ENCODE measurements around the gene CECR2.

DNA sequence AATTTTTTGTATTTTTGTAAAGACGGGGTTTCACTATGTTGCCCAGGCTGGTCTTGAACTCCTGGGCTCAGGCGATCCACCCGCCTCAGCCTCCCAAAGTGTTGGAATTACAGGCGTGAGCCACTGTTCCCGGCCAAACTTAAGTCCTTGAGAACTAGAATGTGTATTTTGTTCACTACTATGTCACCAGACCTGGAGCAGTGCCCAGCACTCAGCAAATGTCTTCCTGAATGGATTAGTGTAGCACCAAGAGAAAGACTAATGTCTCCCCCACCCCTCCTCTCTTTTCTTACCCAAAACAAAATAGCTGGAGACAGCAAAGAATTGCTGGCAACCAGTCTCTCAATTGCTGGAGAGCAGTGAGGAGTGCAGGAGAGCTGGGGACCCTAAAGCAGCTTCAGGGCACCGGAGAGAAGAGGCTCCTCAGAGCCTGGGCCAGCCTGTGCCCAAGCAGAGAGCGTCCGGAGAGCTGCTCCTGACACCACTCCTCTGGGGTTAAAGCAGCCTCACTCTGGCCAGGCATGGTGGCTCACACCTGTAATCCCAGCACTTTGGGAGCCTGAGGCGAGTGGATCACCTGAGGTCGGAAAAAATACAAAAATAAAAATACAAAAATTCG lies 209.0 kb downstream of the CECR2 start:
- TF ChIP-seq, protein P1, sequence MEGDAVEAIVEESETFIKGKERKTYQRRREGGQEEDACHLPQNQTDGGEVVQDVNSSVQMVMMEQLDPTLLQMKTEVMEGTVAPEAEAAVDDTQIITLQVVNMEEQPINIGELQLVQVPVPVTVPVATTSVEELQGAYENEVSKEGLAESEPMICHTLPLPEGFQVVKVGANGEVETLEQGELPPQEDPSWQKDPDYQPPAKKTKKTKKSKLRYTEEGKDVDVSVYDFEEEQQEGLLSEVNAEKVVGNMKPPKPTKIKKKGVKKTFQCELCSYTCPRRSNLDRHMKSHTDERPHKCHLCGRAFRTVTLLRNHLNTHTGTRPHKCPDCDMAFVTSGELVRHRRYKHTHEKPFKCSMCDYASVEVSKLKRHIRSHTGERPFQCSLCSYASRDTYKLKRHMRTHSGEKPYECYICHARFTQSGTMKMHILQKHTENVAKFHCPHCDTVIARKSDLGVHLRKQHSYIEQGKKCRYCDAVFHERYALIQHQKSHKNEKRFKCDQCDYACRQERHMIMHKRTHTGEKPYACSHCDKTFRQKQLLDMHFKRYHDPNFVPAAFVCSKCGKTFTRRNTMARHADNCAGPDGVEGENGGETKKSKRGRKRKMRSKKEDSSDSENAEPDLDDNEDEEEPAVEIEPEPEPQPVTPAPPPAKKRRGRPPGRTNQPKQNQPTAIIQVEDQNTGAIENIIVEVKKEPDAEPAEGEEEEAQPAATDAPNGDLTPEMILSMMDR (conservative IDR thresholded peaks at IDR 0.05; ENCODE audit: low read depth, low read length) = no peak
- no peak for TF ChIP-seq EZH2phosphoT487 (IDR thresholded peaks at IDR 0.05; ENCODE audit: borderline replicate concordance, low read length)
